DND-41 (cell line): ENCODE results near the gene MAMLD1.

ENCODE experiments used
- ATAC-seq: fragments of 200-7000 bp; cut with Tn5 transposase; 3 replicates; pipeline ENCODE4 v1.9.1; 2021; ENCODE audit warnings: low read depth; ENCODE audit not compliant: insufficient read depth
- DNase-seq: peaks from one replicate; pipeline ENCODE4 v3.0.0-alpha.2; 2020
- H2AFZ ChIP-seq: 2 replicates; pipeline ENCODE4 v1.6.0; 2012; ENCODE audit warnings: low read depth, low read length
- H3K27ac ChIP-seq: 2 replicates; pipeline ENCODE4 v1.5.1; 2012; ENCODE audit warnings: low read length, inconsistent platforms
- H3K27me3 ChIP-seq: fragments of 200-600 bp; sonication (generic); 2 replicates; pipeline ENCODE4 v1.6.0; 2012; ENCODE audit warnings: low read length, mild to moderate bottlenecking, inconsistent platforms; ENCODE audit not compliant: insufficient read depth, poor library complexity
- H3K36me3 ChIP-seq: 2 replicates; pipeline ENCODE4 v1.5.1; 2012; ENCODE audit warnings: low read length, inconsistent platforms; ENCODE audit not compliant: insufficient read depth
- H3K4me1 ChIP-seq: 2 replicates; pipeline ENCODE4 v1.5.1; 2012; ENCODE audit warnings: mild to moderate bottlenecking, low read length; ENCODE audit not compliant: insufficient read depth
- H3K4me2 ChIP-seq: 2 replicates; pipeline ENCODE4 v1.6.0; 2012; ENCODE audit warnings: mild to moderate bottlenecking, moderate library complexity, low read length, inconsistent platforms; ENCODE audit not compliant: insufficient read depth
- H3K4me3 ChIP-seq, 2 experiments: fragments of 200-600 bp in 1 of 2; shearing (Covaris generic) in 1 of 2; 2 replicates each; pipeline ENCODE4 v1.5.1; 2012 to 2016; ENCODE audit warnings: inconsistent platforms in 2 of 2, low read length in 2 of 2, mild to moderate bottlenecking in 2 of 2, low read depth in 1 of 2, moderate library complexity in 1 of 2
- H3K79me2 ChIP-seq: 2 replicates; pipeline ENCODE4 v1.6.0; 2012; ENCODE audit warnings: low read length, inconsistent platforms; ENCODE audit not compliant: insufficient read depth
- H3K9ac ChIP-seq: 2 replicates; pipeline ENCODE4 v1.6.0; 2012; ENCODE audit warnings: low read depth, mild to moderate bottlenecking, inconsistent platforms, low read length, moderate library complexity
- H3K9me3 ChIP-seq: 2 replicates; pipeline ENCODE4 v1.5.1; 2012; ENCODE audit warnings: low read length, moderate library complexity, mild to moderate bottlenecking, inconsistent platforms; ENCODE audit not compliant: insufficient read depth, severe bottlenecking
- H4K20me1 ChIP-seq: 2 replicates; pipeline ENCODE4 v1.6.0; 2012; ENCODE audit warnings: low read length; ENCODE audit not compliant: insufficient read depth
- CTCF ChIP-seq: IDR thresholded peaks from 2 replicates; pipeline ENCODE4 v1.5.1; 2012; ENCODE audit warnings: borderline replicate concordance, low read length, moderate library complexity, mild to moderate bottlenecking; ENCODE audit not compliant: poor library complexity, severe bottlenecking; ENCODE audit errors: extremely low read depth
- EZH2 ChIP-seq: IDR thresholded peaks from 3 replicates; pipeline ENCODE4 v1.6.1; 2012; ENCODE audit warnings: borderline replicate concordance, low read depth, mild to moderate bottlenecking, moderate library complexity, low read length, inconsistent platforms; ENCODE audit not compliant: severe bottlenecking

Gene MAMLD1

GRCh38 chrX:150363561-150364346 is 637 bp downstream of the MAMLD1 start:
- no peaks in the 10 kb centered on the region for H3K79me2 ChIP-seq
- H4K20me1 ChIP-seq, result no peaks in the 10 kb centered on the region
- H3K9me3 ChIP-seq, result no peaks in the 10 kb centered on the region
- peaks cover 48% of the 10 kb centered on the region for H3K27me3 ChIP-seq
- H3K36me3 ChIP-seq, result no peaks in the 10 kb centered on the region
- peak overlapping the region; percentile 95 for H3K4me2 ChIP-seq
- peak overlapping the region; percentile 60; the same call in 1 of the 2 replicates for H3K9ac ChIP-seq
- peaks cover 40% of the 10 kb centered on the region for H3K4me1 ChIP-seq
- TF ChIP-seq EZH2, result no peak
- TF ChIP-seq CTCF, result no peak
- peak; percentile 34 for ATAC-seq
- peak; percentile 21 for DNase-seq
- no peak overlapping the region for H2AFZ ChIP-seq
- H3K4me3 ChIP-seq, result peak overlapping the region; percentile 14 to 81; a peak in 3 of 4 replicates
- H3K27ac ChIP-seq, result no peak overlapping the region

- Histone ChIP-seq H3K9me3 (no peaks in the 10 kb centered on the region), H3K36me3 (no peaks in the 10 kb centered on the region), H3K4me1 (peaks cover 40% of the 10 kb centered on the region), H3K79me2 (no peaks in the 10 kb centered on the region), H4K20me1 (no peaks in the 10 kb centered on the region), H3K4me2 (peak overlapping the region; percentile 95), H3K4me3 (peak overlapping the region; percentile 14 to 81; a peak in 3 of 4 replicates), H3K27me3 (peaks cover 48% of the 10 kb centered on the region), H2AFZ (peak overlapping the region; percentile 49; the same call in 1 of the 2 replicates), H3K27ac (no peak overlapping the region), H3K9ac (peak overlapping the region; percentile 60; the same call in 1 of the 2 replicates)
- ATAC-seq (peak; percentile 32), DNase-seq (peak; percentile 40)
- peak; percentile 89 for TF ChIP-seq EZH2
- TF ChIP-seq CTCF, result no peak
Observed at GRCh38 chrX:150364347-150365050, 1.4 kb downstream of the MAMLD1 start.

GRCh38 chrX:150365051-150365989 is 2.2 kb downstream of the MAMLD1 start:
- Histone ChIP-seq H2AFZ (peak overlapping the region; percentile 80), H3K9me3 (no peaks in the 10 kb centered on the region), H3K4me3 (peak overlapping the region; percentile 29 to 81), H3K27me3 (peaks cover 48% of the 10 kb centered on the region), H3K27ac (no peak overlapping the region; the same call in 1 of the 2 replicates), H3K4me2 (peak overlapping the region; percentile 95), H4K20me1 (no peaks in the 10 kb centered on the region), H3K9ac (peak overlapping the region; percentile 60), H3K4me1 (peaks cover 40% of the 10 kb centered on the region), H3K36me3 (no peaks in the 10 kb centered on the region), H3K79me2 (no peaks in the 10 kb centered on the region)
- DNase-seq (peak; percentile 77), ATAC-seq (peak; percentile 69)
- TF ChIP-seq CTCF, result peak; percentile 72
- no peak for TF ChIP-seq EZH2
